Trophoblast cell (in vitro differentiated cells and primary cell): ENCODE measurements around the gene FOXL1.

Experiments
- DNase-seq, 2 donors: peaks; one replicate each; pipeline ENCODE4 v3.0.0-alpha.2; 2016
- H2AFZ ChIP-seq: 2 replicates; pipeline ENCODE4 v1.6.1; 2013; ENCODE audit warnings: low read length, moderate library complexity, mild to moderate bottlenecking; ENCODE audit not compliant: insufficient read depth, poor library complexity
- H2AK5ac ChIP-seq: 2 replicates; pipeline ENCODE4 v1.6.1; 2013; ENCODE audit warnings: mild to moderate bottlenecking, low read length
- H2BK120ac ChIP-seq: 2 replicates; pipeline ENCODE4 v1.6.1; 2013; ENCODE audit warnings: low read length, mild to moderate bottlenecking, moderate library complexity; ENCODE audit not compliant: insufficient read depth, poor library complexity
- H2BK12ac ChIP-seq: 2 replicates; pipeline ENCODE4 v1.6.1; 2013; ENCODE audit warnings: mild to moderate bottlenecking, low read length, moderate library complexity
- H2BK5ac ChIP-seq: 2 replicates; pipeline ENCODE4 v1.6.1; 2013; ENCODE audit warnings: low read length, low read depth, moderate library complexity, mild to moderate bottlenecking; ENCODE audit not compliant: poor library complexity
- H3K14ac ChIP-seq: 2 replicates; pipeline ENCODE4 v1.6.1; 2013; ENCODE audit warnings: mild to moderate bottlenecking, low read length
- H3K18ac ChIP-seq: 2 replicates; pipeline ENCODE4 v1.6.1; 2013; ENCODE audit warnings: mild to moderate bottlenecking, low read length
- H3K23ac ChIP-seq: 2 replicates; pipeline ENCODE4 v1.6.1; 2013; ENCODE audit warnings: low read length
- H3K27ac ChIP-seq: 2 replicates; pipeline ENCODE4 v1.5.1; 2013; ENCODE audit warnings: low read depth, mild to moderate bottlenecking, inconsistent platforms, low read length, moderate library complexity
- H3K27me3 ChIP-seq: 2 replicates; pipeline ENCODE4 v1.6.1; 2013; ENCODE audit warnings: inconsistent platforms, mild to moderate bottlenecking, low read length, moderate library complexity; ENCODE audit not compliant: insufficient read depth
- H3K36me3 ChIP-seq, 2 experiments: 1 replicate in 1 of 2; 2 replicates in 1 of 2; pipeline ENCODE4 v1.6.1; 2013; ENCODE audit warnings: low read length in 2 of 2, mild to moderate bottlenecking in 2 of 2, moderate library complexity in 1 of 2; ENCODE audit not compliant: insufficient read depth in 2 of 2, control insufficient read depth in 1 of 2
- H3K4ac ChIP-seq: 2 replicates; pipeline ENCODE4 v1.6.1; 2013; ENCODE audit warnings: low read depth, mild to moderate bottlenecking, low read length, moderate library complexity
- H3K4me1 ChIP-seq, 2 experiments: 1 replicate in 1 of 2; 2 replicates in 1 of 2; pipeline ENCODE4 v1.6.1; 2013; ENCODE audit warnings: low read length in 2 of 2, mild to moderate bottlenecking in 2 of 2, moderate library complexity in 1 of 2; ENCODE audit not compliant: insufficient read depth in 2 of 2, control insufficient read depth in 1 of 2
- H3K4me2 ChIP-seq: 2 replicates; pipeline ENCODE4 v1.6.1; 2013; ENCODE audit warnings: inconsistent platforms, mild to moderate bottlenecking, low read length, moderate library complexity
- H3K4me3 ChIP-seq: 2 replicates; pipeline ENCODE4 v1.5.1; 2013; ENCODE audit warnings: mild to moderate bottlenecking, low read depth, low read length, inconsistent platforms
- H3K79me1 ChIP-seq: one replicate; pipeline ENCODE4 v1.6.1; 2013; ENCODE audit warnings: low read length
- H3K79me2 ChIP-seq: 2 replicates; pipeline ENCODE4 v1.6.1; 2013; ENCODE audit warnings: low read length, mild to moderate bottlenecking; ENCODE audit not compliant: control insufficient read depth, insufficient read depth, poor library complexity
- H3K9ac ChIP-seq: 2 replicates; pipeline ENCODE4 v1.6.1; 2013; ENCODE audit warnings: mild to moderate bottlenecking, low read length
- H3K9me3 ChIP-seq: 2 replicates; pipeline ENCODE4 v1.6.1; 2013; ENCODE audit warnings: low read depth, mild to moderate bottlenecking, control low read depth, inconsistent platforms, low read length; ENCODE audit not compliant: insufficient read depth
- H4K12ac ChIP-seq: 2 replicates; pipeline ENCODE4 v1.6.1; 2013; ENCODE audit warnings: low read depth, mild to moderate bottlenecking, low read length, moderate library complexity
- H4K8ac ChIP-seq: 2 replicates; pipeline ENCODE4 v1.6.1; 2013; ENCODE audit warnings: low read depth, mild to moderate bottlenecking, low read length, moderate library complexity
- H4K91ac ChIP-seq: one replicate; pipeline ENCODE4 v1.6.1; 2013; ENCODE audit warnings: low read depth, mild to moderate bottlenecking, low read length, moderate library complexity
- WGBS: extraction: QIAGEN DNeasy Blood & Tissue Kit; methylation state at CpG from one replicate; pipeline ENCODE4 v1.1.7; 2013; ENCODE audit warnings: missing lambda C conversion rate; ENCODE audit not compliant: insufficient read length, insufficient coverage; ENCODE audit errors: extremely low coverage; 5-methylcytosine and 5-hydroxymethylcytosine counted together

Gene FOXL1

DNA sequence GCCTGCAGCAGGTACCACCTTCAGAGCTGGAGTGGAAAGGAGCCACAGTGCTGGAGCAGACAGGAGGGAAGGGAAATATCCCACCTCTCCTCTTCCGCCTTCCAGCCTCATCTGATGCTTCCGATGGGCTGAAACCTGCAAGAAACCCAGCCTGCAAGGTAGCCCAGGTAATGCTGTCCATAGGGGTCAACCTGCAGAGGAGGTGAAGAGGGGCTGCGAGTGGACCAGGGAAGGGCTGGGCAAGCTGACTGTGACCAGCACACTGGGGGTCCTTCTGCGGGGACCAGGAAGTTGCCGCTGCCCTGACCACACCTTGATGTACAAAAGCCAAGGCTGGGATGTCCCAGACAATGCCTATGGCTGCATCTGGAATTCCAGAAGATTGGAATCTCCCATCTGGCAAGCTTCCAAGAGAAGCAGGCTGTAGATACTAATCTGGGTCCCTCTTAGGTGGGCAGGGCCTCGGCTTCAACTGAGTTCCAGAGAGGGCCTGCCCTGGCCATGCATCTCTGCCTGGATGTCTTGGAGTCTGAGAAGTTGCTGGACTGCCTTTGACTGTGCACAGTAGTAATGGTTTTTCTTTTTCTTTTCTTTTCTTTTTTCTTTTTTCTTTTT, 5.8 kb downstream of the FOXL1 start:
- Histone ChIP-seq H2BK120ac (no peak overlapping the region), H4K8ac (no peak overlapping the region), H4K91ac (no peak overlapping the region), H3K18ac (no peak overlapping the region), H3K27me3 (peaks cover 20% of the 10 kb centered on the region), H3K79me2 (no peaks in the 10 kb centered on the region), H2AFZ (no peak overlapping the region), H3K4ac (no peak overlapping the region), H3K79me1 (no peaks in the 10 kb centered on the region), H3K9me3 (peaks cover 6% of the 10 kb centered on the region), H3K36me3 (no peaks in the 10 kb centered on the region), H4K12ac (no peak overlapping the region), H2BK12ac (no peak overlapping the region), H3K4me1 (peaks cover 0 to 2% of the 10 kb centered on the region in 2 experiments), H3K4me3 (no peak overlapping the region), H2AK5ac (no peak overlapping the region), H3K4me2 (no peak overlapping the region), H2BK5ac (no peak overlapping the region), H3K14ac (no peak overlapping the region), H3K23ac (no peak overlapping the region), H3K9ac (no peak overlapping the region), H3K27ac (no peak overlapping the region)
- no peak for DNase-seq
- WGBS, result no CpG with 5 or more reads among the region's 6 CpGs

DNA sequence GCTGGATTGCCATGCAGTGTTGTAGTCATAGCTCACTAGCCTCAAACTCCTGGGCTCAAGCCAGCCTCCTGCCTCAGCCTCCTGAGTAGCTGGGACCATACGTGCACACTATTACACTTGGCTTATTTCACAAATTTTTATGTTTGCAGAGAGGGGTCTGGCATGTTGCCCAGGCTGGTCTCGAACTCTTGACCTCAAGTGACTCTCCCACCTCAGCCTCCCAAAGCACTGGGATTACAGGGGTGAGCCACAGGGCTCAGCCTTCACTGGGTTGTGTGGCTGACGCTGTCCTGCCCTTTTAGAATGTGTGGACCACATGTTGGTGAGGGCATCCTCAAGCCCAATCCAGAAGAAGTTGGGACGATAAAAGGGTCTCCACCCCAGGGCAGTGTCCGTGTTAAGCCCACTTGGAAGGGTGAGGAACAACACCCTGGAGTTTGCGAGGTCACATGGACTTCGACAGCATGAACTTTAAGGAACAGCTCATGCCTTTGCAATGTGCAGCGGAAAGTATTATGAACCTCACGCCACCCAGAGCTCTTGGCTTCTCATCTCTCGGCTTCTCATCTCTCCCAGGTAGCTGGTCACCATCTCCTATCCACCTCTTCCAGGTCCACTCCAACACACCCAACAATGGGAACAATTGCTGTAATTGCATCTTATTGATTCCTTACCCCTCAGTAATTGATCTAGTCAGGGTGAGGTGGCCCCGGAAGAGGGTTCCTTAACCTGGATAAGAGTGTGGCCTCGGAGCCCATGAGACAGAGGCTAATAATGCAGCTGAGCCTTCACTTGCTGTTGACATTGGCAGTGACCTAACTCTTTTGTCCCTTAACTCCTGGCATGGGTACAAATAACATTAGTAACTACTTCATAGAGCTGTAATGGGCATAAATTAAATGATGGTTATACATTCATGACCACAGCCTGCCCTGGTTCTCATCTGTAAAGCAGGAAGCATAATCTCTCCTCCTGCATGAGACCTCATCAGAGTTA, 6.7 kb downstream of the FOXL1 start:
- Histone ChIP-seq H3K27me3 (peaks cover 11% of the 10 kb centered on the region), H3K27ac (no peak overlapping the region), H3K9me3 (peaks cover 3% of the 10 kb centered on the region), H4K12ac (no peak overlapping the region), H2AK5ac (no peak overlapping the region), H3K4me3 (no peak overlapping the region), H2BK12ac (no peak overlapping the region), H3K4me1 (no peaks in the 10 kb centered on the region), H3K4ac (no peak overlapping the region), H4K91ac (no peak overlapping the region), H3K23ac (no peak overlapping the region), H3K36me3 (no peaks in the 10 kb centered on the region), H3K4me2 (no peak overlapping the region), H2BK120ac (no peak overlapping the region), H3K9ac (no peak overlapping the region), H4K8ac (no peak overlapping the region), H3K79me2 (no peaks in the 10 kb centered on the region), H3K79me1 (no peaks in the 10 kb centered on the region), H3K14ac (no peak overlapping the region), H3K18ac (no peak overlapping the region), H2AFZ (no peak overlapping the region), H2BK5ac (no peak overlapping the region)
- DNase-seq, result no peak
- WGBS, result no CpG with 5 or more reads among the region's 12 CpGs

DNA sequence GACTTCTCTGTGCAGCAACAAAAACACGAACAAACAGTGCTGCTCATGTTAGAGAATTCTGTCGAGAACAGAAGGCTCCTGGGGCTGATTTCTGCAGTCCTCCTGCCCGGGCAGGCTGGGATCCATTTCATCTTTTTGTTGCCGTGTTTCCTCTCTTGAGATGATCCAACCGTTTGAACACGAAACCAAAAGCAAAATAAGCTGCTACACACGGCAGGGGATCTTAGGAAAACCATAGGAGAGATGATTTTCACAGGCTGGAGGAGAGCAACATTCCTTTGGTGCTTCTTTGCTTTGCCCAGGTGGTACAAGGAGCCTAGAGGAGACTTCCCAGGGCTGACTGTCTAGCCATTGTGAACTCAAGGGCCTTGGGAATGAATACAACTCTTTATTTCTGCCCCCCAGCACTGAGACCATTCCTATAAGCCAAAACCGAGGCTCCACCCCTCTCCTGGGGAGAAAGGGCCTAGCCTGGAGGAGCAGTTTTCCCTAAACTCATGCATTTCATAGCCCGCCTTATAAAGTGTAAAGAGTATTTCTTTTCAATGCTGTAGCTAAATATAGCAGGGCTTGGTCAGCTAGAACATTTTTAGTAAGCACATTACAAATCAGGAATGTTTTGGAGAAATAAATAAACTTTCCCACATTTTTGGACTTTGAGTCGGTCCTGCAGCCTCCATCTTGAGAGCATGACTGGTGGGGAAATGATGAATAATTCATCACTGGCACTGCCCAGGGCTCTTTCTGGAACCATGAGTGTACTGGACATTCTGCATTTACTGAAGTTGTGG, 7.7 kb downstream of the FOXL1 start:
- Histone ChIP-seq H3K27ac (no peak overlapping the region), H3K23ac (no peak overlapping the region), H3K14ac (no peak overlapping the region), H4K8ac (no peak overlapping the region), H3K79me2 (no peaks in the 10 kb centered on the region), H3K4me2 (no peak overlapping the region), H3K4me1 (no peaks in the 10 kb centered on the region), H3K18ac (no peak overlapping the region), H2AFZ (no peak overlapping the region), H2BK5ac (no peak overlapping the region), H3K4me3 (no peak overlapping the region), H3K27me3 (peaks cover 6% of the 10 kb centered on the region), H4K12ac (no peak overlapping the region), H3K4ac (no peak overlapping the region), H3K36me3 (no peaks in the 10 kb centered on the region), H3K9ac (no peak overlapping the region), H2BK120ac (no peak overlapping the region), H3K9me3 (peaks cover 3% of the 10 kb centered on the region), H4K91ac (no peak overlapping the region), H2AK5ac (no peak overlapping the region), H3K79me1 (no peaks in the 10 kb centered on the region), H2BK12ac (no peak overlapping the region)
- no CpG with 5 or more reads among the region's 10 CpGs for WGBS
- DNase-seq, result no peak

DNA sequence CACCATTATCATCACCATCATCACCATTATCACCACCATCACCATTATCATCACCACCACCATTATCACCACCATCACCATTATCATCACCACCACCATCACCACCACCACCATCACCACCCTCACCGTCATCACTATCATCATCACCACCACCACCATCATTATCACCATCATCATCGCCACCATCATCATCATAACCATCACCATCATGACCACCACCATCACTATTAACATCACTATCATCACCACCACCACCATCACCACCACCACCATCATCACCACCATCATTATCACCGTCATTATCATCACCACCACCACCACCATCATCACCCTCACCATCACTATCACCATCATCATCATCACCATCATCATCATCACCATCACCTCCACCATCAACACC, 9.1 kb downstream of the FOXL1 start:
- no peak overlapping the region for H4K8ac ChIP-seq
- no peak overlapping the region for H4K91ac ChIP-seq
- H3K79me1 ChIP-seq, result no peaks in the 10 kb centered on the region
- no peak overlapping the region for H2AK5ac ChIP-seq
- H2BK5ac ChIP-seq, result no peak overlapping the region
- no peak overlapping the region for H2BK12ac ChIP-seq
- no peak overlapping the region for H3K4me3 ChIP-seq
- no peaks in the 10 kb centered on the region for H3K4me1 ChIP-seq
- no peak overlapping the region for H3K23ac ChIP-seq
- H2BK120ac ChIP-seq, result no peak overlapping the region
- no CpG with 5 or more reads among the region's 3 CpGs for WGBS
- H3K27ac ChIP-seq, result no peak overlapping the region
- no peak overlapping the region for H3K4me2 ChIP-seq
- no peak overlapping the region for H2AFZ ChIP-seq
- peaks cover 3% of the 10 kb centered on the region for H3K9me3 ChIP-seq
- no peak overlapping the region for H3K18ac ChIP-seq
- H3K4ac ChIP-seq, result no peak overlapping the region
- no peaks in the 10 kb centered on the region for H3K27me3 ChIP-seq
- no peaks in the 10 kb centered on the region for H3K79me2 ChIP-seq
- no peak overlapping the region for H3K14ac ChIP-seq
- H3K9ac ChIP-seq, result no peak overlapping the region
- no peaks in the 10 kb centered on the region for H3K36me3 ChIP-seq
- DNase-seq, result no peak
- no peak overlapping the region for H4K12ac ChIP-seq
